HTR-8/SVneo (cell line): ENCODE data around the gene NUAK2.

Source experiments
- DNase-seq: peaks from one replicate; pipeline ENCODE4 v3.0.0; 2011; ENCODE audit warnings: low spot score, mixed read lengths; ENCODE audit not compliant: insufficient read length
- FAIRE-seq: peaks from 2 replicates; lab custom pipeline; 2011; peaks lifted over from hg19 to GRCh38; lab: Jason Lieb, UNC

The NUAK2 gene

GRCh38 chr1:205348554-205349487 lies 27.3 kb upstream of the NUAK2 start:
- DNase-seq: no peak
- FAIRE-seq: no peak

DNA sequence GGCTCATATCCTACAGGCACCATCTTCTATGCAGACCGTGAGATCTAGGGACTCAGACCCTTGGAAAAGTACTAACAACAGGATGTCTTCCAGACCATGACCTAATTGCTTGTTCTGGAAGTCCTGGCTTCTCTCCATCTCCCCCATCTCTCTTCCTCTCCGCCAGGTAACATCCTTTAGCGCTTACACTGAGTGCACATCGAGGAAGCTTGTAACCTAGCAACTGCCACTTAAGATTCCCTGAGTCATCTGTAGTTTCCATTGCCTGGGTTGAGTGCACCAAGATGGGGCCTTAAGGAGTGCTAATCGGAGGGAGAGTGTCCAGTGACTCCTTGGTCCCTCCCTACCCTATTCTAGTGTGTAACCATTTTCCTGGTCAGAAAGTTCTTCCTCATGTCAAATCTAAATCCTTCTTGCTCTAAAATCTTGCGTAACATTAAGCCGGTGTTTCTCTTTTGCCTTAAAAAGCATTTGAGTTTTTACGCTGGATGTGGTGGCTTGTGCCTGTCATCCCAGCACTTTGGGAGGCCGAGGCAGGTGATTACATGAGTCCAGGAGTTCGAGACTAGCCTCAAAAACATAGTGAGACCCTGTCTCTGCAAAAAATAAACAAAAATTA lies 25.5 kb upstream of the NUAK2 start:
- FAIRE-seq (no peak), DNase-seq (no peak)

- no peak for DNase-seq
- no peak for FAIRE-seq
These were observed 24.2 kb upstream of the NUAK2 start for GRCh38 chr1:205345761-205346160.

GRCh38 chr1:205344066-205344928 lies 22.8 kb upstream of the NUAK2 start:
- DNase-seq (no peak), FAIRE-seq (peak; percentile 23)

- FAIRE-seq (no peak), DNase-seq (no peak)
These were observed 22.0 kb upstream of the NUAK2 start for GRCh38 chr1:205343431-205344065.

GRCh38 chr1:205342986-205343385 lies 21.4 kb upstream of the NUAK2 start:
- FAIRE-seq: no peak

GRCh38 chr1:205340676-205341075 lies 19.1 kb upstream of the NUAK2 start:
- FAIRE-seq: no peak
- no peak for DNase-seq

More at GRCh38 chr1:205342986-205343385, 21.4 kb upstream of the NUAK2 start:
- no peak for DNase-seq

DNA sequence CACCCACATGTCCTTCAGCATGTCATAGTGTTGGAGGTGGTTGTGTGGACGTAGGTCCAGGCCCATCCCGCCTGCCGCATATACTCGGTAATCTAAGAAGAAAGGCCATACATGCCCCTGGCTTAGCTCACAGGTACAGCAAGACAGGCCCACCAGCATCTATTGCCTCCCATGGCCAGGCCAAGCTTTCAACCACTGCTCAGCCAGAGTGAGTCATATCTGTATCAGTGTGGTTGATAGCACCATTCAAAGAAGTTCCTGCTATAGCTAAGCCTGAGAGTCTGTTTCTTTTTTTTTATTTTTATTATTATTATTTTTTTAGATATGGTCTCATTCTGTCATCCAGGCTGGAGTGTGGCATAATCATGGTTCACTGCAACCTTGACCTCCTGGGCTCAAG lies 18.2 kb upstream of the NUAK2 start:
- FAIRE-seq (no peak), DNase-seq (no peak)

- no peak for FAIRE-seq
- no peak for DNase-seq
These were observed 17.7 kb upstream of the NUAK2 start for GRCh38 chr1:205339197-205339702.

- no peak for FAIRE-seq
- DNase-seq: no peak
These were observed 16.5 kb upstream of the NUAK2 start for GRCh38 chr1:205338011-205338410.

- DNase-seq: no peak
- no peak for FAIRE-seq
These were observed 15.9 kb upstream of the NUAK2 start for GRCh38 chr1:205337481-205337880.

- DNase-seq (peak; percentile 87), FAIRE-seq (no peak)
These were observed 14.1 kb upstream of the NUAK2 start for GRCh38 chr1:205335692-205336091.

- FAIRE-seq: no peak
- no peak for DNase-seq
These were observed 10.7 kb upstream of the NUAK2 start for GRCh38 chr1:205332015-205332791.

DNA sequence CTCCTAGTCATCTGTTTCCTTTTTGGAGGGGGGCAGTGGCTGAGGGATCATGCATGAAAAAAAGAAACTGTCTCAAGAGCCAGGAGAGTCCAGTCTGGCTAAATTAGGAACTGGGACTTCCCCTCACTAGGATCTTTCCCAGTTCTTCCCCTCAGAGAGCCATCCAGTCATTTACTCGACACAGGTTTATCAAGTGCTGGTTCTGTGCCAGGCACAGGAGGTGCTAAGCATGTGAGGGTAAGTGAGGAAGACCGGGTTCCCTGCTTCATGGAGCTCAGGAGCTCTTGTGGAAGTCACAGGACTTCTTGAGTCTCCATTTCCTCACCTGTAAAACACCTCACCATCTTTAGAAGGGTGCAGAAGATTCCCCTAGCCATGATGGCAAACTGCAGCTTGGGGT lies 8.6 kb upstream of the NUAK2 start:
- no peak for FAIRE-seq
- DNase-seq: no peak

DNA sequence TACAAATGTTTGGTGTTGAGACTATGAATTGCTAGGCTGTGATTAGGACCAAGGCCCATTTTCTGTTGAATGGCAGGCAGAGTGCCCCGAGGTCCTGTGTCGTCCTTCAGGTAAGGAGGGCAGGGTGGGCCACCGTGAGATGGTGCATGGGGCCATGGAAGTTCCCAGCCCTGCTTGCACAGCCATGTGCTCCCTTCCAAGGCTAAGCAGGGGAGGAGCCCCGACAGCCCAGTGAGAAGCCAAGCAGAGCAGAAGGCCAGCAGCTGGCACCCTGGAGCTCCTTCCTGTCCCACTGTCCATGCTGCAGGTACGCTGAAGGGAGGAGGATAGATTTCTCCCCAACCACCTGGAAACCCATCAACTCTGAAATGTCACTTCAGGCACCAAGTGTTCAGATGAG lies 8.2 kb upstream of the NUAK2 start:
- DNase-seq (no peak), FAIRE-seq (no peak)

DNA sequence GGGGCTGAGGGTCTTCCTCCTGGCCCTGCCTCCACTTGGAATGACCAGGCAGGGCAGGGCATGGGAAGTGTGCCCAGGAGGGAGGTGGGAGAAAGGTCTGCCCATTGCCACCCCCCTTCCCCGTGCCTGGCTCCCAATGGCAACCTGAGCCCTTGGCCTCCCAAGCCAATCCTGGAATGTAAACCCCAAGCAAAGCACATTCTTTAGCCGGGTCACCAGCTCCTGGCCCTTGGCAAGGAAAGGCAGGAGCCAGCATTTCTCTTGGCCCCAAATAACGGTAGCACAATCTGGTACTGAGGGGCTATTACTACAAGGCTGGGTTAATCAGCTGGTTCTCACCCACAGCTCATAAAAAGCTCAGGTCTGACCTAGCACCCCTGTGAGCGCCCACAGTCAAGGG lies 6.9 kb upstream of the NUAK2 start:
- FAIRE-seq: no peak

DNA sequence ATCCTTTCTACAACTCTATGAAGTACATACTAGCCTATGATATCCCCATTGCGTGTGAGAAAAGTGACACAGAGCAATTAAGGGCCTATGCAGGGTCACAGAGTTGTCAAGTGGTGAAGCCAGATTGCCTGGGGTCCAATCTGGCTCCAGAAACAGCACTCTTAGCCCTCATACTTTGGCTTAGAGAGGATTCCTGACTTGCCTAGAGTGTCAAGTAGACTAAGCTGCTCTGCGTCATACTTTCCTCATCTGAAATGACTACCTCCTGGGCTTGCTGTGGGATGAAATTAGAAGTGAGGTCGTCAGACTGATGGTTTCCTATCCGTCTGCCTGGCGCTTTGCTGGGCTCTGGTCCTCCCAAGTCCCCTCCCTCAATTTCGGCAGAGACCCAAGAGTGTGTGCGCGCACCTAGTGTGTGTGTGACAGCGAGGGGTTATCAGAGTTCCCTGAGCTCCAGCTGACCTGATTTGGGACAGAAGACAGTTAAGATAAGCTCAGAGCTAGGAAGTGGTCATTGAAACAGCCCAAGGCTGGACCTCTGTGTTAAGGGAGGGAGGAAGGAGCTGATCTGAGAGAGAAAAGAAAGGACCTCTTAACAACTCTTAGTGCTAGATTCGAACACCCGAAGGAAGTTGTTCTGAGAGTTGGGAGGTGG lies 5.4 kb upstream of the NUAK2 start:
- FAIRE-seq (no peak), DNase-seq (no peak)

More for the DNA sequence above, 6.9 kb upstream of the NUAK2 start:
- no peak for DNase-seq

- DNase-seq (peak; percentile 85), FAIRE-seq (peak; percentile 28)
These were observed 3.9 kb upstream of the NUAK2 start for GRCh38 chr1:205325334-205325884.
